Ammon's horn (tissue), 1 donor: ENCODE results near the gene C1orf122.
"Not testable (repeated sequence)": the region's sequence is repeated elsewhere in the genome, so short reads cannot be mapped to it uniquely, and the experiment has no call there.

ENCODE experiments used
- DNase-seq: peaks from one replicate; pipeline ENCODE4 v3.0.0-alpha.2; 2016; ENCODE audit warnings: low spot score

Gene C1orf122

GRCh38 chr1:37807555-37808368 is at the start of gene C1orf122, which contains the start of gene YRDC:
C1orf122 (plus strand) TSS chr1:37807790; CDS start chr1:37808405, 615 bp downstream.
YRDC (minus strand) TSS chr1:37808208; CDS start chr1:37808180, 28 bp downstream.
- DNase-seq: peak; percentile 96

- no peak for DNase-seq
Measured at GRCh38 chr1:37759451-37759850, 48.1 kb upstream of the C1orf122 start.

- no peak for DNase-seq
Measured at GRCh38 chr1:37761416-37762095, 46.0 kb upstream of the C1orf122 start.

- no peak for DNase-seq
Measured at GRCh38 chr1:37762516-37762915, 45.1 kb upstream of the C1orf122 start.

- DNase-seq: no peak
Measured at GRCh38 chr1:37763791-37764413, 43.7 kb upstream of the C1orf122 start.

GRCh38 chr1:37764414-37764825 is 43.2 kb upstream of the C1orf122 start:
- DNase-seq: no peak

GRCh38 chr1:37764888-37765441 is 42.6 kb upstream of the C1orf122 start, which contains the start of gene EPHA10:
EPHA10 (minus strand) TSS chr1:37765120; CDS start chr1:37765066, 54 bp downstream.
- DNase-seq: peak; percentile 69

GRCh38 chr1:37765916-37766664 is 41.5 kb upstream of the C1orf122 start:
- peak; percentile 23 for DNase-seq

GRCh38 chr1:37767488-37767887 is 40.1 kb upstream of the C1orf122 start:
- DNase-seq: no peak

- DNase-seq: not testable (repeated sequence)
Measured at GRCh38 chr1:37771440-37771839, 36.1 kb upstream of the C1orf122 start.

GRCh38 chr1:37776946-37777516 is 30.6 kb upstream of the C1orf122 start:
- no peak for DNase-seq

GRCh38 chr1:37778654-37779053 is 28.9 kb upstream of the C1orf122 start:
- DNase-seq: no peak

GRCh38 chr1:37782491-37782890 is 25.1 kb upstream of the C1orf122 start:
- DNase-seq: no peak

GRCh38 chr1:37792943-37793686 is 14.5 kb upstream of the C1orf122 start:
- DNase-seq: no peak

GRCh38 chr1:37793773-37794371 is 13.7 kb upstream of the C1orf122 start, which contains the start of gene MANEAL:
MANEAL (plus strand) TSS chr1:37793847; CDS start chr1:37794183, 336 bp downstream.
- peak; percentile 57 for DNase-seq

- no peak for DNase-seq
Measured at GRCh38 chr1:37794372-37795339, 12.9 kb upstream of the C1orf122 start.

- DNase-seq: no peak
Measured at GRCh38 chr1:37795340-37796125, 12.1 kb upstream of the C1orf122 start.
